Ectodermal cell (in vitro differentiated cells): ENCODE results near the gene FAM111A.

Experiments
- H3K27ac ChIP-seq: 2 replicates; pipeline ENCODE4 v1.7.0; 2013; ENCODE audit warnings: mild to moderate bottlenecking, low read depth, low read length; ENCODE audit not compliant: insufficient read depth, poor library complexity, severe bottlenecking
- H3K27me3 ChIP-seq: 2 replicates; pipeline ENCODE4 v1.7.0; 2013; ENCODE audit warnings: mild to moderate bottlenecking, low read length; ENCODE audit not compliant: insufficient read depth, control insufficient read depth, poor library complexity, severe bottlenecking
- H3K36me3 ChIP-seq: one replicate; pipeline ENCODE4 v1.7.0; 2013; ENCODE audit warnings: low read length; ENCODE audit not compliant: control insufficient read depth, insufficient read depth
- H3K4me1 ChIP-seq: one replicate; pipeline ENCODE4 v1.7.0; 2013; ENCODE audit warnings: low read length; ENCODE audit not compliant: control insufficient read depth, insufficient read depth
- H3K4me3 ChIP-seq: 2 replicates; pipeline ENCODE4 v1.7.0; 2013; ENCODE audit warnings: low read depth, low read length, control low read depth; ENCODE audit not compliant: insufficient read depth
- H3K9me3 ChIP-seq: 2 replicates; pipeline ENCODE4 v1.7.0; 2013; ENCODE audit warnings: mild to moderate bottlenecking, low read length, moderate library complexity; ENCODE audit not compliant: control insufficient read depth
- WGBS, 2 experiments: methylation state at CpG; one replicate each; pipeline ENCODE4 v1.1.7; 2013; ENCODE audit warnings: missing lambda C conversion rate in 2 of 2; 5-methylcytosine and 5-hydroxymethylcytosine counted together

Gene FAM111A

DNA sequence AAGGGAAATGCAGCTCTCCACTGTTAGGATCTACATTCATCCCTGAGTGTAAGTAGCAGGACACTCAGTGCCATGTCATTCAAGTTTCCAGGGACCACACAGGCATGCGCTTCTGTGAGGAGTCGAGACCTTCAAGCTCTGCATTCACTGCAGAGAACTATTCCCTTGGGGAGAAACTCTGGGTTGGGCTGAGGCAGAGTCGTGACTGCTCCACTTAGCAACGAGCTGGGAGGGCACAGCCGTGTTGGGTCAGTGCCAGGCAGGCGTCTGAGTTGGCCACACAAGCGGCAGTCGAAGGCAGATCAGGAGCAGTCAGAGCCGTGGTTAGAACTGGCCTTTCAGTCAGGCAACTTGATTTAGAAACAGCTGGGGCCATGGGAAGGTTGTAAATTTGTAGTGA lies 55.3 kb downstream of the FAM111A start:
- Histone ChIP-seq H3K4me3 (no peak overlapping the region), H3K36me3 (peaks cover 77% of the 10 kb centered on the region), H3K9me3 (no peaks in the 10 kb centered on the region), H3K4me1 (no peaks in the 10 kb centered on the region), H3K27me3 (no peaks in the 10 kb centered on the region), H3K27ac (no peak overlapping the region)
- WGBS, 2 experiments: 92 to 94% methylated on average over 9 of the region's 9 CpGs

DNA sequence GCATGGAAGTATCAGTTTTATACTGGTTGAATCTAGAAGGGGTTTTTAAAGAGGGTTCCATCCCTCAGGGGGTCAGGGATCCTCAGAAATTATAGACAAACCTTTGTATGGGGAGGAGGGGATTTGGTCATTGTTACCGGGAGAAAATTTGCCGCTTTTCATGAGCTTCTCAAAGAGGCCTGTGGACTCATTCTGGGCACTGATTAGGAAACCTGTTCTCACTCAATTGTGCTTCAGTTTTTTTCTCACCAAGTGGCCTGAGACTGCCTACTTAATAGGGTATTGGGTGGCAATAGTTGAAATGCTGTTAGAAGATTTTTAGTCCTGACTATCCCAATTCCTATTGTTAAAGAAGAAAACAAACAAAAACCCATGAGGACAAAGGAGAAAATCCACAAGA lies 56.1 kb downstream of the FAM111A start:
- no peaks in the 10 kb centered on the region for H3K4me1 ChIP-seq
- no peaks in the 10 kb centered on the region for H3K27me3 ChIP-seq
- H3K36me3 ChIP-seq: peaks cover 75% of the 10 kb centered on the region
- no peaks in the 10 kb centered on the region for H3K9me3 ChIP-seq
- no peak overlapping the region for H3K4me3 ChIP-seq
- WGBS, 2 experiments: 78 to 89% methylated on average over 2 of the region's 2 CpGs
- no peak overlapping the region for H3K27ac ChIP-seq

DNA sequence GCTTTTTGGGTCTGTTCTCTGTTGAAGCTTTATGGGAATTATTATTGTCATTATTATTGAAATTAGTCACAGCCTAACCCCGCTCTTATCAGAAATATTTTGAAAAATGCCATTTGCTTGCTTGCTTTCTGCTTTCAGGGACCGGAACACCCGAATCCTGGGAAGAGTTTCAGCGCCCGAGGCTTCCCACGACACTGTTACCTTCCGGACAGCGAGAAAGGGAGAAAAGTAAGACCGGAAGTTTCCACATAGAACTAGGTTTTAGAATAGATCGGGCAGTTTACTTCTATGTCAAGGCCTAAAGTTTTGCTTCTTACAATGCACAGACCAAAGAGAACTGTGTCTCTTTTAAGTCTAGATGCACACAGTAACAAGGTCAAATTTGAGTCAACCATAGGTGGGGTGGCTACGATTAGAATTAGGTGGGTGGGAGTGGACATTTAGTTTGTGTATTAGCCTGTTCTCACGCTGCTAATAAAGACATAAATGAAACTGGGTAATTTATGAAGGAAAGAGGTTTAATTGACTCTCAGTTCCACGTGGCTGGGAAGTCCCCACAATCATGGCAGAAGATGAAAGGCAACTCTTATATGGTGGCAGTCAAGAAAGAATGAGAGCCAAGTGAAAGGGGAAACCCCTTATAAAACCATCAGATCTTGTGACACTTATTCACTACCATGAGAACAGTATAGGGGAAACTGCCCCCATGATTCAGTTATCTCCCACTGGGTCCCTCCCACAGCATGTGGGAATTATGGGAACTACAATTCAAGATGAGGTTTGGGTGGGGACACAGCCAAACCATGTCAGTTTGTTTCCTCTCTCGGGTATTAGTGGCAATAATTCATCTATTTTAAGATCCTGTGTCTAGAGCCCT lies 57.1 kb downstream of the FAM111A start:
- Histone ChIP-seq H3K36me3 (peaks cover 76% of the 10 kb centered on the region), H3K9me3 (no peaks in the 10 kb centered on the region), H3K4me1 (no peaks in the 10 kb centered on the region), H3K27ac (peak overlapping the region; percentile 9), H3K27me3 (no peaks in the 10 kb centered on the region), H3K4me3 (no peak overlapping the region)
- 94 to 96% methylated on average over 14 of the region's 14 CpGs for WGBS, 2 experiments

DNA sequence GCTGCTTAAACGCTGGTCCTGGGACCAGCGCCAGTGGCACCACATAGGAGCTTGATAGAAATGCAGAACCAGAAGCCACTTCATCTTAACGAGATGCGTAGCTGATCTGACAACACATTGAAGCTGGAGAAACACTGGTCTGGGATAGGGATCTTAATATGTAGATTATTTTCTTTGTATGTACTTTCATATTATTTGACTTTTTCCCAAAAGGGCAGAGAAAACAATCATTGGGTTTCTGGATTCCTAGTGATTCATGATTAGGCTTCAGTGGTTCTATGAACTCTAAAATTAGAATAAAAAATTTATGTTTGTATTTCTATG lies 57.7 kb downstream of the FAM111A start:
- Histone ChIP-seq H3K27ac (no peak overlapping the region), H3K4me3 (no peak overlapping the region), H3K27me3 (no peaks in the 10 kb centered on the region), H3K9me3 (no peaks in the 10 kb centered on the region), H3K4me1 (no peaks in the 10 kb centered on the region), H3K36me3 (peaks cover 76% of the 10 kb centered on the region)
- WGBS, 2 experiments: 94 to 96% methylated on average over 4 of the region's 4 CpGs

- H3K4me3 ChIP-seq: no peak overlapping the region
- H3K9me3 ChIP-seq: no peaks in the 10 kb centered on the region
- H3K36me3 ChIP-seq: peaks cover 74% of the 10 kb centered on the region
- H3K4me1 ChIP-seq: no peaks in the 10 kb centered on the region
- no peak overlapping the region for H3K27ac ChIP-seq
- H3K27me3 ChIP-seq: no peaks in the 10 kb centered on the region
- WGBS, 2 experiments: 90 to 92% methylated on average over 3 of the region's 3 CpGs
Observed at GRCh38 chr11:59201353-59201752, 58.7 kb downstream of the FAM111A start.
